GM12865 (cell line): ENCODE data around the gene TMEM231.

Source experiments
- DNase-seq: peaks from one replicate; pipeline ENCODE4 v3.0.0; 2010; ENCODE audit warnings: low read depth
- H3K4me3 ChIP-seq: 2 replicates; pipeline ENCODE4 v1.5.1; 2011; ENCODE audit warnings: mild to moderate bottlenecking, low read depth, low read length, control low read depth
- CTCF ChIP-seq: IDR thresholded peaks from 2 replicates; pipeline ENCODE4 v1.5.1; 2011; ENCODE audit warnings: low read length, control low read depth, low read depth, inconsistent platforms; ENCODE audit not compliant: insufficient read depth; ENCODE audit errors: missing control alignments

Gene TMEM231

GRCh38 chr16:75578212-75578611, 22.2 kb upstream of the TMEM231 start:
- no peak overlapping the region for H3K4me3 ChIP-seq
- TF ChIP-seq CTCF: no peak
- no peak for DNase-seq

GRCh38 chr16:75576384-75576811, 20.3 kb upstream of the TMEM231 start:
- no peak overlapping the region for H3K4me3 ChIP-seq
- peak; percentile 42 for DNase-seq
- TF ChIP-seq CTCF: no peak

GRCh38 chr16:75575958-75576357, 19.9 kb upstream of the TMEM231 start:
- DNase-seq: no peak

GRCh38 chr16:75573955-75574354, 17.9 kb upstream of the TMEM231 start:
- no peak for TF ChIP-seq CTCF
- no peak overlapping the region for H3K4me3 ChIP-seq
- DNase-seq: no peak

More at GRCh38 chr16:75575958-75576357, 19.9 kb upstream of the TMEM231 start:
- H3K4me3 ChIP-seq: no peak overlapping the region
- TF ChIP-seq CTCF: no peak

GRCh38 chr16:75572864-75573542, 17.0 kb upstream of the TMEM231 start:
- DNase-seq: no peak
- no peak for TF ChIP-seq CTCF
- no peak overlapping the region for H3K4me3 ChIP-seq

GRCh38 chr16:75570396-75571065, 14.5 kb upstream of the TMEM231 start:
- DNase-seq: no peak
- no peak overlapping the region for H3K4me3 ChIP-seq
- no peak for TF ChIP-seq CTCF
